HG03354 (cell line): ENCODE results near the gene TMEM144.

ENCODE experiments used
- ATAC-seq: cut with Tn5 transposase; IDR thresholded peaks from one replicate; pipeline ENCODE4 v1.9.1; 2021; ENCODE audit warnings: mild to moderate bottlenecking; ENCODE audit not compliant: unreplicated experiment, poor library complexity, severe bottlenecking

TMEM144 gene

GRCh38 chr4:158209825-158210807 lies at the start of gene TMEM144:
TSS of gene TMEM144 (plus strand) at chr4:158210486. CDS start at chr4:158212668, 2,182 bp downstream.
- ATAC-seq: peak; percentile 92

GRCh38 chr4:158161551-158162354 lies 48.5 kb upstream of the TMEM144 start:
- no peak for ATAC-seq

GRCh38 chr4:158162631-158163030 lies 47.7 kb upstream of the TMEM144 start:
- no peak for ATAC-seq

GRCh38 chr4:158163941-158164767 lies 46.1 kb upstream of the TMEM144 start:
- no peak for ATAC-seq

GRCh38 chr4:158164768-158165213 lies 45.5 kb upstream of the TMEM144 start:
- ATAC-seq: no peak

GRCh38 chr4:158166701-158167100 lies 43.6 kb upstream of the TMEM144 start:
- ATAC-seq: no peak

- ATAC-seq: no peak
Measured at GRCh38 chr4:158168606-158169005, 41.7 kb upstream of the TMEM144 start.

- ATAC-seq: no peak
Measured at GRCh38 chr4:158169506-158169905, 40.8 kb upstream of the TMEM144 start.

- ATAC-seq: peak; percentile 50
Measured at GRCh38 chr4:158169931-158170690, 40.2 kb upstream of the TMEM144 start.

- ATAC-seq: peak; percentile 25
Measured at GRCh38 chr4:158170691-158171561, 39.4 kb upstream of the TMEM144 start.

- ATAC-seq: peak; percentile 57
Measured at GRCh38 chr4:158172261-158173258, 37.7 kb upstream of the TMEM144 start, which contains the start of gene GASK1B. TSS of gene GASK1B (minus strand) at chr4:158173025. CDS start at chr4:158171375, 1,650 bp downstream.

- no peak for ATAC-seq
Measured at GRCh38 chr4:158176108-158176507, 34.2 kb upstream of the TMEM144 start.

GRCh38 chr4:158176776-158177175 lies 33.5 kb upstream of the TMEM144 start:
- ATAC-seq: no peak

GRCh38 chr4:158179465-158179864 lies 30.8 kb upstream of the TMEM144 start:
- no peak for ATAC-seq

- no peak for ATAC-seq
Measured at GRCh38 chr4:158181906-158182305, 28.4 kb upstream of the TMEM144 start.

GRCh38 chr4:158182736-158183135 lies 27.6 kb upstream of the TMEM144 start:
- no peak for ATAC-seq

GRCh38 chr4:158186815-158187214 lies 23.5 kb upstream of the TMEM144 start:
- ATAC-seq: no peak
